Measurements from ENCODE around the gene DUSP18. TPM values are rescaled to one million over a fixed set of nuclear protein-coding genes. Genes with fewer than 3 reads are reported as not detected.

Gene DUSP18
- total and polyA plus RNA-seq, 9 of the 15 experiments (the other 6 are each of a cell fraction or from before 2014, with no cell fraction given) = 1.00 to 3.7 (median 1.5) TPM

DNA sequence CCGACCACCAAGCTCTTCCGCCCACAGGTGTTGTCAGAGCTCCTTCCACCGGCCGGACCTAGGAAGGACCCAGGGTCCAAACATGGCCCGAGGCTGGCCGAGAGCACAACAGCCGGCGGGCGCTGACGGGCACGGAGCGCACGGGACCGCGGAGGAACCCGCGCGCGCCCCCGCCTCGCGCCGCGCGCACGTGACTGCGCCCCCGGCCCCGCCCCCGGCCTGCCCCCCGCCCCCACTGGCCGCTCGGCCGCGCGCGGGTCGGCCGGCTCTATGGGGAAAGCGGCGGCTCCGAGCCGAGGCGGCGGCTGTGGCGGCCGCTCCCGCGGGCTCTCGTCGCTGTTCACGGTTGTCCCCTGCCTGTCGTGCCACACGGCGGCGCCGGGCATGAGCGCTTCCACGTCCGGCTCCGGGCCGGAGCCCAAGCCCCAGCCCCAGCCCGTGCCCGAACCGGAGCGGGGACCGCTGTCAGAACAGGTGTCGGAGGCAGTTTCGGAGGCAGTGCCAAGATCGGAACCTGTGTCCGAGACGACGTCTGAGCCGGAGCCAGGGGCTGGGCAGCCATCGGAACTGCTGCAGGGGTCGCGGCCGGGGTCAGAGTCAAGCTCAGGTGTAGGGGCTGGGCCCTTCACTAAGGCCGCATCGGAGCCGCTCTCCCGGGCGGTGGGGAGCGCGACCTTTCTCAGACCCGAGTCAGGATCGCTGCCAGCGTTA is 27.1 kb upstream of the DUSP18 start, which contains the start of gene OSBP2:
TSS of gene OSBP2 (plus strand) at position 235 of the 711 bp plus-strand sequence. CDS start at position 271, 36 bp downstream.
- peak within 1 kb of the TSS; percentile 60 for H3K4me2 ChIP-seq (ENCODE audit: insufficient read depth, low read length)
- peaks cover 8 to 24% of the 10 kb centered on the region in 2 experiments; a peak in 4 of 5 replicates for H3K4me1 ChIP-seq (replicated peaks in 1 of 2; ENCODE audit: control insufficient read depth in 2 of 2, insufficient read depth in 2 of 2, low read length in 2 of 2)
- TF ChIP-seq TAF7 (tag; IDR thresholded peaks at IDR 0.05) (no peak), ZBED1 (IDR thresholded peaks at IDR 0.05) (no peak), ASH1L (IDR thresholded peaks at IDR 0.05; ENCODE audit: borderline replicate concordance, low read depth, partially characterized antibody) (no peak), POLR2G (IDR thresholded peaks at IDR 0.05; ENCODE audit: low read depth, low read length) (peak; percentile 57), ZFX (CRISPR knock-in tag; IDR thresholded peaks at IDR 0.05) (peak; percentile 53), ZNF384 (IDR thresholded peaks at IDR 0.05; ENCODE audit: low read depth, low read length) (no peak), NFYB (IDR thresholded peaks at IDR 0.05; ENCODE audit: extremely low read depth, insufficient read length) (no peak), ZNF586 (CRISPR knock-in tag; conservative IDR thresholded peaks at IDR 0.05) (no peak), GTF2E2 (tag; IDR thresholded peaks at IDR 0.05) (no peak), CBX2 (IDR thresholded peaks at IDR 0.05; ENCODE audit: insufficient read depth, low read length, poor library complexity, severe bottlenecking) (no peak), RBFOX2 (IDR thresholded peaks at IDR 0.05; ENCODE audit: low read depth, low read length) (peak; percentile 30; the same call in 1 of the 2 replicates), ZNF224 (CRISPR knock-in tag; IDR thresholded peaks at IDR 0.05) (no peak), HDAC2 (IDR thresholded peaks at IDR 0.05) (no peak), ZNF134 (CRISPR knock-in tag; conservative IDR thresholded peaks at IDR 0.05) (no peak), NFRKB (IDR thresholded peaks at IDR 0.05; ENCODE audit: low read depth) (no peak)
- TF ChIP-seq, protein P1, sequence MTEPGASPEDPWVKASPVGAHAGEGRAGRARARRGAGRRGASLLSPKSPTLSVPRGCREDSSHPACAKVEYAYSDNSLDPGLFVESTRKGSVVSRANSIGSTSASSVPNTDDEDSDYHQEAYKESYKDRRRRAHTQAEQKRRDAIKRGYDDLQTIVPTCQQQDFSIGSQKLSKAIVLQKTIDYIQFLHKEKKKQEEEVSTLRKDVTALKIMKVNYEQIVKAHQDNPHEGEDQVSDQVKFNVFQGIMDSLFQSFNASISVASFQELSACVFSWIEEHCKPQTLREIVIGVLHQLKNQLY (CRISPR knock-in tag; conservative IDR thresholded peaks at IDR 0.05) = no peak
- TF ChIP-seq, protein P2, sequence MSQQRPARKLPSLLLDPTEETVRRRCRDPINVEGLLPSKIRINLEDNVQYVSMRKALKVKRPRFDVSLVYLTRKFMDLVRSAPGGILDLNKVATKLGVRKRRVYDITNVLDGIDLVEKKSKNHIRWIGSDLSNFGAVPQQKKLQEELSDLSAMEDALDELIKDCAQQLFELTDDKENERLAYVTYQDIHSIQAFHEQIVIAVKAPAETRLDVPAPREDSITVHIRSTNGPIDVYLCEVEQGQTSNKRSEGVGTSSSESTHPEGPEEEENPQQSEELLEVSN (IDR thresholded peaks at IDR 0.05; ENCODE audit: borderline replicate concordance in 1 of 2, extremely low read depth in 1 of 2, insufficient read depth in 1 of 2, insufficient read length in 1 of 2, low read depth in 1 of 2, low read length in 1 of 2, poor library complexity in 1 of 2, severe bottlenecking in 1 of 2) = peak in 1 of 2 experiments; percentile 13
- TF ChIP-seq, protein P3, sequence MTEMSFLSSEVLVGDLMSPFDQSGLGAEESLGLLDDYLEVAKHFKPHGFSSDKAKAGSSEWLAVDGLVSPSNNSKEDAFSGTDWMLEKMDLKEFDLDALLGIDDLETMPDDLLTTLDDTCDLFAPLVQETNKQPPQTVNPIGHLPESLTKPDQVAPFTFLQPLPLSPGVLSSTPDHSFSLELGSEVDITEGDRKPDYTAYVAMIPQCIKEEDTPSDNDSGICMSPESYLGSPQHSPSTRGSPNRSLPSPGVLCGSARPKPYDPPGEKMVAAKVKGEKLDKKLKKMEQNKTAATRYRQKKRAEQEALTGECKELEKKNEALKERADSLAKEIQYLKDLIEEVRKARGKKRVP (CRISPR knock-in tag; IDR thresholded peaks at IDR 0.05) = no peak
- no peaks in the 10 kb centered on the region for H3K36me3 ChIP-seq (ENCODE audit: control insufficient read depth, insufficient read depth, low read length)
- intact Hi-C loops (cut with micrococcal nuclease) (no loop called here), in situ Hi-C loops (cut with MboI) (no loop called here)
- no peaks in the 10 kb centered on the region for H3K9me3 ChIP-seq (replicated peaks; ENCODE audit: control insufficient read depth, insufficient read depth, low read depth, low read length)
- no peak for FAIRE-seq
- no peaks in the 10 kb centered on the region for H4K20me1 ChIP-seq (replicated peaks; ENCODE audit: control insufficient read depth, insufficient read depth, low read length)
- WGBS (ENCODE audit: insufficient coverage, low coverage, missing lambda C conversion rate) = 10% methylated on average over 38 of the region's 88 CpGs
- peak in 3 of 4 experiments; percentile 43 to 80 (median 75) for DNase-seq (ENCODE audit: extremely low read depth in 1 of 4, low spot score in 3 of 4)
- no TSS peak for BruUV-seq (replicated peaks)
- H3K27ac ChIP-seq (ENCODE audit: extremely low read depth, low read depth, low read length) = no peak within 1 kb of the TSS
- POLR2A ChIA-PET = interaction anchor here (1.0 kb wide), 1 partner anchor 35 kb away, joined by 3 read pairs; no protein-coding TSS in a partner anchor
- peak within 1 kb of the TSS; percentile 34; the same call in 1 of the 2 replicates for H3K4me3 ChIP-seq
- CTCF ChIA-PET (ENCODE audit: low intra/inter-chr PET ratio) = no interaction called here
- H3K9me1 ChIP-seq (ENCODE audit: control insufficient read depth, insufficient read depth, low read length) = no peaks in the 10 kb centered on the region
- H3K79me2 ChIP-seq (ENCODE audit: control insufficient read depth, insufficient read depth, low read length) = no peaks in the 10 kb centered on the region
- ATAC-seq = peak; percentile 77
- peak within 1 kb of the TSS in 1 of 2 experiments; percentile 87; a peak in 2 of 4 replicates for H3K9ac ChIP-seq (ENCODE audit: insufficient read depth in 1 of 2, low read depth in 2 of 2, low read length in 2 of 2)
- peak within 1 kb of the TSS; percentile 79 for H2AFZ ChIP-seq (ENCODE audit: low read depth, low read length)
- no peaks in the 10 kb centered on the region for H3K27me3 ChIP-seq (ENCODE audit: control insufficient read depth in 2 of 2, insufficient read depth in 2 of 2, low read length in 2 of 2)

All from K562 (cell line).